SW 1271 (cell line): Measurements from ENCODE around the gene BICD1.

ENCODE experiments used
- DNase-seq, 2 experiments: peaks; one replicate each; lab custom pipeline; 2025; lab: John Stamatoyannopoulos, UW

Gene BICD1

GRCh38 chr12:32402946-32403345, 296.3 kb downstream of the BICD1 start:
- DNase-seq: no peak

DNA sequence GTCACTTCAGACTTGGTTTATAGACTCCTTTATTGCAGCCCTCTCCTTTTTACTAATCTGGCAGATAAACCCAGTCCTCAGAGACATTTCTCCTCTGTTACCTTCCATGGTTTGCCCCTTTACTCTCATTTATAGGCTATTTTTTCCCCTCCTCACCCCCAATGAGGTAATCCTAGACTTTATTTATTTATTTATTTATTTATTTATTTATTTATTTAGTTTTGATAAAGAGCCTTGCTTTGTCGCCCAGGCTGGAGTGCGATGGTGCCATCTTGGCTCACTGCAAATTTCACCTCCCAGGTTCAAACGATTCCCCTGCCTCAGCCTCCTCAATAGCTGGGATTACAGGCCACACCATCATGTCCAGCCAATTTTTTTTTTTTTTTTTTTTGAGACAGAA, 301.1 kb downstream of the BICD1 start:
- no peak for DNase-seq

GRCh38 chr12:32413412-32413811, 306.8 kb downstream of the BICD1 start:
- DNase-seq: no peak

DNA sequence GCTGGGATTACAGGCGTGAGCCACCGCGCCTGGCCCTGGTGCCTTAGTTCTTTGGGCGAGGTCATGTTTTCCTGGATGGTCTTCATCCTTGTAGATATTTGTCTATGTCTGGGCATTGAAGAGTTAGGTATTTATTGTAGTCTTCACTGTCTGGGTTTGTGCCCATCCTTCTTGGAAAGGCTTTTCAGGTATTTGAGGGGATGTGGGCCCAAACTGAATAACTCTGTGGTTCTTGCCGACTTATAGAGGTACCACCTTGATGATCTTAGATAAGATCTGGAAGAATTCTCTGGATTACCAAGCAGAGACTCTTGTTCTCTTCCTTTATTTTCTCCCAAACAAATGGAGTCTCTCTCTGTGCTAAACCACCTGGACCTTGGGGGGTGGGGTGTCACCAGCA, 311.6 kb downstream of the BICD1 start:
- DNase-seq: no peak

DNA sequence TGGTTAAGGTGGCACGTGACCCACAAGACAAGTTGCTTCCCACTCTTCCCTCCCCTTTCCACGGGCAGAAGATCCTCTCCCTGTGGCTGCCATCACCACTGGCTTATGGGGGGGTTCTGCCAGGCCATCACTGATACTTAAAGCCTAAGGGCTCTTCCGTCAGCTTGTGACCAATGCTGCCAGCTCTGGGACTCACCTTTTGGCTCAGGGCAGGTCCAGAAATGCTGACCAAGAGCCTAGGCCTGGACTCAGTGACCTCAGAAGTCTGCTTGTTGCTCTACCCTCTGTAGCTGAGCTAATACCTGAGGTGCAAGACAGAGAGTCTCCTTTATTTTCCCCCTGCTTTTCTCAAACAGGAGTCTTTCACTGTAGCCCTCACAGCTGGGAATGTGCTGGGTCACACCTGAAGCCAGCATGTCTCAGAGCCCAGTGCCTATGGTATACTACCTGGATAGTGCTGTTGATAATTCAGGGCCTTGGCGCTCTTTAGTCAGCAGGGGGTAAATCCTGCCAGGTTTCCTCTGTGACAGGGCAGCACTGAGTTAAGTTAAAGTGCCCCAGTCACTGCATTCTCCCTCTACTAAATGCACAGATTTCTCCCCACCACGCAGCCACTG, 312.4 kb downstream of the BICD1 start:
- no peak for DNase-seq

DNA sequence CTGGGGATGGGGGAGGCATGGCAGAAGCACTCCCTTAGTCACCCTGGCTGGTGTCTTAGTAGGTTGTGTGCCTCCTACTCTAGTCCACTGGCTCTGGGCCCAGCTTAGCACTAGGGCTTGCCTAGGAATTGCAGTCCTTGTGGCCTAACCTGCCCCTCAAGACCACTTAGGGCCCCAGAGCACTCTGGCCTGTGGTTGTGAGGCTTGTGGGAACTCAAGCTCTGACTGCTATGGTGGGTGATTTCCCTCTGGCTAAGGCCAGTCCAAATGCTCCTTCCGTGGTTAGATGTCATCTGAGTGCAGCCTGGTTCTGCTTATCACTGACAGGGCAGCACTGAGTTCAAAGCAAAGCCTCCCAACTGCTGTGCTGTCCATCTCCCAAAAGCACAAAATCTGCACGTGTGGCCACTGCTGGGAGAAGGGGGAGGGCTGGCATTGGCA, 312.9 kb downstream of the BICD1 start:
- no peak for DNase-seq

GRCh38 chr12:32420356-32420755, 313.7 kb downstream of the BICD1 start:
- no peak for DNase-seq

- DNase-seq: no peak
These were observed 316.9 kb downstream of the BICD1 start for GRCh38 chr12:32423559-32423958.

DNA sequence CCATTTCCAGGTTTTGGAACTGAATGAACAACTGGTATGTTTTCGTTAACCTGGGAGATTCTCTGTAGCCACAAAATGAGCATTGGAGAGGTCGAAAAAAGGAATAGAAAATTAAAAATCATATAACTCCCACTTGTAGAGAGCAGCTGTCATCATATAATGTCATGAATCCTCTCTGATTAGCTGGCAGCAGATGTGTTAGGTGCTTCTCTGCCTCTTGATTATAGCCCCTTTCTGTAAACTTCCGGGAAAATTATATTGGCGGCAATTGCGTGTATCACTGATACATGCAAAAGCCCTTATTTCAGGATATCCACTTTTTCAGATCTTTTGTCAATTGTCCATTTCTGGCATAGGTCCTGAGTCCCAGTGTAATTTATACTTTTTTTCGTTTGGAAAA, 324.4 kb downstream of the BICD1 start:
- DNase-seq: no peak
